ENCODE measurements around the gene CEP295NL.
"Not testable (repeated sequence)": the region's sequence is repeated elsewhere in the genome, so short reads cannot be mapped to it uniquely, and the experiment has no call there.

The CEP295NL gene

GRCh38 chr17:78886954-78887353, 16.0 kb downstream of the CEP295NL start:
- no peak for DNase-seq (ENCODE audit: low read depth)

- DNase-seq (ENCODE audit: low read depth): no peak
These were observed 17.0 kb downstream of the CEP295NL start for GRCh38 chr17:78885956-78886355.

- no peak for DNase-seq (ENCODE audit: low read depth)
These were observed 17.9 kb downstream of the CEP295NL start for GRCh38 chr17:78884876-78885667.

- no peak for DNase-seq (ENCODE audit: low read depth)
These were observed 18.7 kb downstream of the CEP295NL start for GRCh38 chr17:78884148-78884825.

GRCh38 chr17:78883533-78884131, 19.4 kb downstream of the CEP295NL start:
- DNase-seq (ENCODE audit: low read depth): no peak

GRCh38 chr17:78883089-78883532, 19.9 kb downstream of the CEP295NL start:
- DNase-seq (ENCODE audit: low read depth): no peak

- no peak for DNase-seq (ENCODE audit: low read depth)
These were observed 20.4 kb downstream of the CEP295NL start for GRCh38 chr17:78882540-78883088.

GRCh38 chr17:78879635-78880186, 23.3 kb downstream of the CEP295NL start:
- peak; percentile 6 for DNase-seq (ENCODE audit: low read depth)

- DNase-seq (ENCODE audit: low read depth): no peak
These were observed 24.0 kb downstream of the CEP295NL start for GRCh38 chr17:78878871-78879527.

GRCh38 chr17:78878261-78878660, 24.7 kb downstream of the CEP295NL start:
- DNase-seq (ENCODE audit: low read depth): no peak

GRCh38 chr17:78876954-78877517, 26.0 kb downstream of the CEP295NL start:
- not testable (repeated sequence) for DNase-seq (ENCODE audit: low read depth)

- DNase-seq (ENCODE audit: low read depth): no peak
These were observed 26.9 kb downstream of the CEP295NL start for GRCh38 chr17:78876094-78876597.

GRCh38 chr17:78875363-78876093, 27.5 kb downstream of the CEP295NL start:
- no peak for DNase-seq (ENCODE audit: low read depth)

GRCh38 chr17:78873519-78874340, 29.3 kb downstream of the CEP295NL start:
- DNase-seq (ENCODE audit: low read depth): no peak

- no peak for DNase-seq (ENCODE audit: low read depth)
These were observed 30.5 kb downstream of the CEP295NL start for GRCh38 chr17:78872486-78872885.

- DNase-seq (ENCODE audit: low read depth): no peak
These were observed 32.4 kb downstream of the CEP295NL start for GRCh38 chr17:78870621-78871020.

GRCh38 chr17:78868391-78868790, 34.6 kb downstream of the CEP295NL start:
- DNase-seq (ENCODE audit: low read depth): no peak

- DNase-seq (ENCODE audit: low read depth): not testable (repeated sequence)
These were observed 36.0 kb downstream of the CEP295NL start for GRCh38 chr17:78867046-78867445.

- peak; percentile 48 for DNase-seq (ENCODE audit: low read depth)
These were observed 37.2 kb downstream of the CEP295NL start for GRCh38 chr17:78865682-78866390.

Data from activated T-cell treated with anti-CD3 and anti-CD28 coated beads for 24 hours (primary cell).